ENCODE data around the gene SMTNL1. TPM values are rescaled to one million over a fixed set of nuclear protein-coding genes. Genes with fewer than 3 reads are reported as not detected.

SMTNL1 gene
- total and polyA plus RNA-seq, 4 donors, result not detected

DNA sequence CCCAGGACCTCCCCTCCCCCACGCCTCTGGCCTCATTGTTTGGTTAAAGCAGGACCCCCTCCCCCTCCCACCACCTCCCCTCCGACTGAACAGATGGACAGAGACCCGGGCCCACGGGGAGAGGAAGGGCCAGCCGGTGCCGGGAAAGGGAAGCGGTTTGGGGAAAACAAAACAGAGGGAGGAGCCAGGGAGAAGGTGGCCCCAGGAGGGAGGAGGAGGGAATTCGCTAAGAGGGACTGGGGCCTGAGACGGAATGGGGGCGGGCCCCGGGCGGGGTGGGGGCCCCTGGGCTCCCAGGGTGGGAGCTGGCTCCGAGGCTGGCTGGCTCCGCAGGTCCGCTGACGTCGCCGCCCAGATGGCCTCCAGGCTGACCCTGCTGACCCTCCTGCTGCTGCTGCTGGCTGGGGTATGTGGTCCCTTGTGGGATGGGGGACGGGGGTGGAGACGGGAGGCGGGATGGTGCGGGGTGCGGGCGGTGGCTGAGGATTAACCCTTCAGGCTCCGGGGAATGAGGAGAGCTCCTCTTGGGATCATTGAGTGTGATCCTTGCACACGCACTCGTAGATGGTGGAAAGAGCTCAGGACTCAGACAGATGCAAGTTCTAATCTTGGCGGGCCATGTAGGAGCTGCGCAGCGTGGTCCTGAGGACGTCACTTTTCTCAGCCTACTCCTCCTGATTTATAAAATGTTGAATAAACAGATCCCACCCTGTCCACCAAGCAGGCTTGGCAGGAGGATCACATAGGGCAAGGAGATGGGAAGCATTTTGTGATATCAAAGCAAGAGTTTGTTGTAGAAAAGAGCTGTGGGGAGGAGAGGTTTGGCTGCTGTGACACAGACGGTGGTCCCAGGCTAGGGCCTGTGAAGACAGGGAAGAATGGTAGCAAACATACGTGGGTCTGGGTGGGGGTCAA, 60.8 kb downstream of the SMTNL1 start:
- H3K9ac ChIP-seq (ENCODE audit: low read depth in 1 of 2, low read length in 2 of 2), result peak overlapping the region; percentile 80 to 83
- H3K36me3 ChIP-seq (ENCODE audit: control insufficient read depth in 4 of 4, insufficient read depth in 3 of 4, low read depth in 1 of 4, low read length in 3 of 4), result peaks cover 6 to 18% (median 13%) of the 10 kb centered on the region in 4 donors
- peak overlapping the region; percentile 92 to 95 for H3K27ac ChIP-seq (ENCODE audit: low read depth in 1 of 2, low read length in 2 of 2)
- peak; percentile 60 for DNase-seq (ENCODE audit: low spot score)
- H3K4me1 ChIP-seq (ENCODE audit: control insufficient read depth in 4 of 4, insufficient read depth in 4 of 4, low read length in 3 of 4), result peaks cover 11 to 38% (median 23%) of the 10 kb centered on the region in 4 donors
- no peaks in the 10 kb centered on the region for H3K27me3 ChIP-seq (ENCODE audit: control insufficient read depth in 4 of 4, insufficient read depth in 4 of 4, low read length in 3 of 4)
- TF ChIP-seq, protein P1, sequence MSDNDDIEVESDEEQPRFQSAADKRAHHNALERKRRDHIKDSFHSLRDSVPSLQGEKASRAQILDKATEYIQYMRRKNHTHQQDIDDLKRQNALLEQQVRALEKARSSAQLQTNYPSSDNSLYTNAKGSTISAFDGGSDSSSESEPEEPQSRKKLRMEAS (IDR thresholded peaks at IDR 0.05), result no peak
- TF ChIP-seq NR2F2 (IDR thresholded peaks at IDR 0.05) (peak; percentile 73), TAF1 (conservative IDR thresholded peaks at IDR 0.05) (no peak), HNF4A (conservative IDR thresholded peaks at IDR 0.05) (no peak), EGR1 (IDR thresholded peaks at IDR 0.05; ENCODE audit: low read depth in 2 of 2) (no peak), SP1 (IDR thresholded peaks at IDR 0.05) (no peak)
- TF ChIP-seq, protein P2, sequence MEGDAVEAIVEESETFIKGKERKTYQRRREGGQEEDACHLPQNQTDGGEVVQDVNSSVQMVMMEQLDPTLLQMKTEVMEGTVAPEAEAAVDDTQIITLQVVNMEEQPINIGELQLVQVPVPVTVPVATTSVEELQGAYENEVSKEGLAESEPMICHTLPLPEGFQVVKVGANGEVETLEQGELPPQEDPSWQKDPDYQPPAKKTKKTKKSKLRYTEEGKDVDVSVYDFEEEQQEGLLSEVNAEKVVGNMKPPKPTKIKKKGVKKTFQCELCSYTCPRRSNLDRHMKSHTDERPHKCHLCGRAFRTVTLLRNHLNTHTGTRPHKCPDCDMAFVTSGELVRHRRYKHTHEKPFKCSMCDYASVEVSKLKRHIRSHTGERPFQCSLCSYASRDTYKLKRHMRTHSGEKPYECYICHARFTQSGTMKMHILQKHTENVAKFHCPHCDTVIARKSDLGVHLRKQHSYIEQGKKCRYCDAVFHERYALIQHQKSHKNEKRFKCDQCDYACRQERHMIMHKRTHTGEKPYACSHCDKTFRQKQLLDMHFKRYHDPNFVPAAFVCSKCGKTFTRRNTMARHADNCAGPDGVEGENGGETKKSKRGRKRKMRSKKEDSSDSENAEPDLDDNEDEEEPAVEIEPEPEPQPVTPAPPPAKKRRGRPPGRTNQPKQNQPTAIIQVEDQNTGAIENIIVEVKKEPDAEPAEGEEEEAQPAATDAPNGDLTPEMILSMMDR (IDR thresholded peaks at IDR 0.05; ENCODE audit: low read depth, low read length, missing input control), result peak; percentile 0
- WGBS, result 2% methylated on average over 33 of the region's 33 CpGs
- H3K4me3 ChIP-seq (ENCODE audit: low read depth in 1 of 3, low read length in 3 of 3), result peak overlapping the region; percentile 81 to 92 (median 92)
- no peaks in the 10 kb centered on the region for H3K9me3 ChIP-seq (ENCODE audit: control insufficient read depth in 4 of 4, low read length in 3 of 4)

DNA sequence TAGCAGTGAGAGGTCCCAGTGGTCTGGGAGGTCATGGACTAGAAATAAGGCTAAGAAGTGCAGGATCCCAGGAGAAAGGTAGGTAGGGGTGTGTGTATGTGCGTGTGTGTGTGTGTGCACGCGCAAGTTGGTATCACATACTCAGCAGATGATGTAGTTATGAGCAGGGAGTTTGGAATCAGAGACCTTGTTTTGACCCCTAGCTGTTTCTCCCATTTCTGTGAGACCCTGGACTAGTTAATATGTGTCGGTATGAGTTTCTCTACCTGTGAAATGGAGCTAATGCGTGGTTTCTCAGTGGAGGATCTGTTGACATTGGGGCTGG, 61.4 kb downstream of the SMTNL1 start:
- Histone ChIP-seq H3K4me1 (ENCODE audit: control insufficient read depth in 4 of 4, insufficient read depth in 4 of 4, low read length in 3 of 4) (peaks cover 11 to 38% (median 23%) of the 10 kb centered on the region in 4 donors), H3K36me3 (ENCODE audit: control insufficient read depth in 4 of 4, insufficient read depth in 3 of 4, low read depth in 1 of 4, low read length in 3 of 4) (peaks cover 6 to 18% (median 13%) of the 10 kb centered on the region in 4 donors), H3K27ac (ENCODE audit: low read depth in 1 of 2, low read length in 2 of 2) (peak overlapping the region; percentile 92 to 95), H3K4me3 (ENCODE audit: low read depth in 1 of 3, low read length in 3 of 3) (peak overlapping the region; percentile 81 to 92 (median 92)), H3K9me3 (ENCODE audit: control insufficient read depth in 4 of 4, low read length in 3 of 4) (no peaks in the 10 kb centered on the region), H3K27me3 (ENCODE audit: control insufficient read depth in 4 of 4, insufficient read depth in 4 of 4, low read length in 3 of 4) (no peaks in the 10 kb centered on the region), H3K9ac (ENCODE audit: low read depth in 1 of 2, low read length in 2 of 2) (peak overlapping the region; percentile 46 to 83)
- TF ChIP-seq TAF1 (conservative IDR thresholded peaks at IDR 0.05) (no peak), SP1 (IDR thresholded peaks at IDR 0.05) (no peak), RXRA (IDR thresholded peaks at IDR 0.05) (no peak), HNF4A (conservative IDR thresholded peaks at IDR 0.05) (no peak), FOXA2 (IDR thresholded peaks at IDR 0.05) (no peak), YY1 (IDR thresholded peaks at IDR 0.05) (no peak), NR2F2 (IDR thresholded peaks at IDR 0.05) (no peak), FOXA1 (IDR thresholded peaks at IDR 0.05) (no peak), EGR1 (IDR thresholded peaks at IDR 0.05; ENCODE audit: low read depth in 2 of 2) (no peak), JUND (IDR thresholded peaks at IDR 0.05) (no peak), RAD21 (IDR thresholded peaks at IDR 0.05) (no peak), GABPA (IDR thresholded peaks at IDR 0.05 in 1 of 2, conservative IDR thresholded peaks at IDR 0.05 in 1 of 2) (no peak), HNF4G (IDR thresholded peaks at IDR 0.05) (no peak)
- TF ChIP-seq, protein P2 (IDR thresholded peaks at IDR 0.05; ENCODE audit: low read depth, low read length, missing input control), result no peak
- TF ChIP-seq, protein P3, sequence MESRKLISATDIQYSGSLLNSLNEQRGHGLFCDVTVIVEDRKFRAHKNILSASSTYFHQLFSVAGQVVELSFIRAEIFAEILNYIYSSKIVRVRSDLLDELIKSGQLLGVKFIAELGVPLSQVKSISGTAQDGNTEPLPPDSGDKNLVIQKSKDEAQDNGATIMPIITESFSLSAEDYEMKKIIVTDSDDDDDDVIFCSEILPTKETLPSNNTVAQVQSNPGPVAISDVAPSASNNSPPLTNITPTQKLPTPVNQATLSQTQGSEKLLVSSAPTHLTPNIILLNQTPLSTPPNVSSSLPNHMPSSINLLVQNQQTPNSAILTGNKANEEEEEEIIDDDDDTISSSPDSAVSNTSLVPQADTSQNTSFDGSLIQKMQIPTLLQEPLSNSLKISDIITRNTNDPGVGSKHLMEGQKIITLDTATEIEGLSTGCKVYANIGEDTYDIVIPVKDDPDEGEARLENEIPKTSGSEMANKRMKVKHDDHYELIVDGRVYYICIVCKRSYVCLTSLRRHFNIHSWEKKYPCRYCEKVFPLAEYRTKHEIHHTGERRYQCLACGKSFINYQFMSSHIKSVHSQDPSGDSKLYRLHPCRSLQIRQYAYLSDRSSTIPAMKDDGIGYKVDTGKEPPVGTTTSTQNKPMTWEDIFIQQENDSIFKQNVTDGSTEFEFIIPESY (IDR thresholded peaks at IDR 0.05), result no peak
- TF ChIP-seq, protein P1 (IDR thresholded peaks at IDR 0.05), result no peak
- TF ChIP-seq, protein P4, sequence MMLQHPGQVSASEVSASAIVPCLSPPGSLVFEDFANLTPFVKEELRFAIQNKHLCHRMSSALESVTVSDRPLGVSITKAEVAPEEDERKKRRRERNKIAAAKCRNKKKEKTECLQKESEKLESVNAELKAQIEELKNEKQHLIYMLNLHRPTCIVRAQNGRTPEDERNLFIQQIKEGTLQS (IDR thresholded peaks at IDR 0.05), result no peak
- TF ChIP-seq, protein P5, sequence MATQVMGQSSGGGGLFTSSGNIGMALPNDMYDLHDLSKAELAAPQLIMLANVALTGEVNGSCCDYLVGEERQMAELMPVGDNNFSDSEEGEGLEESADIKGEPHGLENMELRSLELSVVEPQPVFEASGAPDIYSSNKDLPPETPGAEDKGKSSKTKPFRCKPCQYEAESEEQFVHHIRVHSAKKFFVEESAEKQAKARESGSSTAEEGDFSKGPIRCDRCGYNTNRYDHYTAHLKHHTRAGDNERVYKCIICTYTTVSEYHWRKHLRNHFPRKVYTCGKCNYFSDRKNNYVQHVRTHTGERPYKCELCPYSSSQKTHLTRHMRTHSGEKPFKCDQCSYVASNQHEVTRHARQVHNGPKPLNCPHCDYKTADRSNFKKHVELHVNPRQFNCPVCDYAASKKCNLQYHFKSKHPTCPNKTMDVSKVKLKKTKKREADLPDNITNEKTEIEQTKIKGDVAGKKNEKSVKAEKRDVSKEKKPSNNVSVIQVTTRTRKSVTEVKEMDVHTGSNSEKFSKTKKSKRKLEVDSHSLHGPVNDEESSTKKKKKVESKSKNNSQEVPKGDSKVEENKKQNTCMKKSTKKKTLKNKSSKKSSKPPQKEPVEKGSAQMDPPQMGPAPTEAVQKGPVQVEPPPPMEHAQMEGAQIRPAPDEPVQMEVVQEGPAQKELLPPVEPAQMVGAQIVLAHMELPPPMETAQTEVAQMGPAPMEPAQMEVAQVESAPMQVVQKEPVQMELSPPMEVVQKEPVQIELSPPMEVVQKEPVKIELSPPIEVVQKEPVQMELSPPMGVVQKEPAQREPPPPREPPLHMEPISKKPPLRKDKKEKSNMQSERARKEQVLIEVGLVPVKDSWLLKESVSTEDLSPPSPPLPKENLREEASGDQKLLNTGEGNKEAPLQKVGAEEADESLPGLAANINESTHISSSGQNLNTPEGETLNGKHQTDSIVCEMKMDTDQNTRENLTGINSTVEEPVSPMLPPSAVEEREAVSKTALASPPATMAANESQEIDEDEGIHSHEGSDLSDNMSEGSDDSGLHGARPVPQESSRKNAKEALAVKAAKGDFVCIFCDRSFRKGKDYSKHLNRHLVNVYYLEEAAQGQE (IDR thresholded peaks at IDR 0.05), result no peak
- DNase-seq (ENCODE audit: low spot score), result no peak
- 22% methylated on average over 5 of the region's 5 CpGs for WGBS
